ENCODE measurements around the gene MGAT2.

GRCh38 chr14:49612671-49613070 is 7.9 kb upstream of the MGAT2 start:
- TF ChIP-seq CTCF (IDR thresholded peaks at IDR 0.05; ENCODE audit: low read depth, low read length, missing input control) (no peak), EGR1 (IDR thresholded peaks at IDR 0.05; ENCODE audit: low read depth in 2 of 2) (no peak), HNF4G (IDR thresholded peaks at IDR 0.05) (no peak), MAX (IDR thresholded peaks at IDR 0.05) (no peak), GABPA (IDR thresholded peaks at IDR 0.05 in 1 of 2, conservative IDR thresholded peaks at IDR 0.05 in 1 of 2) (no peak), ATF3 (IDR thresholded peaks at IDR 0.05) (no peak), HNF4A (conservative IDR thresholded peaks at IDR 0.05) (no peak), RAD21 (IDR thresholded peaks at IDR 0.05) (no peak), TAF1 (conservative IDR thresholded peaks at IDR 0.05) (no peak), REST (IDR thresholded peaks at IDR 0.05) (no peak), YY1 (IDR thresholded peaks at IDR 0.05) (no peak), ZBTB33 (IDR thresholded peaks at IDR 0.05) (no peak), FOXA1 (IDR thresholded peaks at IDR 0.05) (no peak)

All from liver (tissue), 3 donors.